ENCODE data around the gene MTHFS.

Gene MTHFS

GRCh38 chr15:79875213-79875612 lies 21.6 kb downstream of the MTHFS start:
- no peak for TF ChIP-seq REST (IDR thresholded peaks at IDR 0.05; ENCODE audit: insufficient read depth in 1 of 2, low read depth in 2 of 2, low read length in 2 of 2)
- TF ChIP-seq SIN3A (IDR thresholded peaks at IDR 0.05; ENCODE audit: borderline replicate concordance, insufficient read depth, low read length) = no peak
- no peak for TF ChIP-seq TAF1 (IDR thresholded peaks at IDR 0.05; ENCODE audit: borderline replicate concordance, insufficient read depth, low read length)
- TF ChIP-seq FOXP2 (optimal IDR thresholded peaks at IDR 0.05; ENCODE audit: borderline replicate concordance, extremely low read depth, extremely low read length, insufficient read depth) = no peak
- no peak for TF ChIP-seq POLR2AphosphoS5 (IDR thresholded peaks at IDR 0.05; ENCODE audit: low read depth, low read length)

- TF ChIP-seq TAF1 (IDR thresholded peaks at IDR 0.05; ENCODE audit: borderline replicate concordance, insufficient read depth, low read length) (no peak), REST (IDR thresholded peaks at IDR 0.05; ENCODE audit: insufficient read depth in 1 of 2, low read depth in 2 of 2, low read length in 2 of 2) (no peak), POLR2AphosphoS5 (IDR thresholded peaks at IDR 0.05; ENCODE audit: low read depth, low read length) (no peak), FOXP2 (optimal IDR thresholded peaks at IDR 0.05; ENCODE audit: borderline replicate concordance, extremely low read depth, extremely low read length, insufficient read depth) (no peak), SIN3A (IDR thresholded peaks at IDR 0.05; ENCODE audit: borderline replicate concordance, insufficient read depth, low read length) (no peak)
Observed at GRCh38 chr15:79874242-79874641, 22.6 kb downstream of the MTHFS start.

GRCh38 chr15:79872358-79873017 lies 24.3 kb downstream of the MTHFS start:
- TF ChIP-seq FOXP2 (optimal IDR thresholded peaks at IDR 0.05; ENCODE audit: borderline replicate concordance, extremely low read depth, extremely low read length, insufficient read depth) (no peak), SIN3A (IDR thresholded peaks at IDR 0.05; ENCODE audit: borderline replicate concordance, insufficient read depth, low read length) (no peak), POLR2AphosphoS5 (IDR thresholded peaks at IDR 0.05; ENCODE audit: low read depth, low read length) (no peak), REST (IDR thresholded peaks at IDR 0.05; ENCODE audit: insufficient read depth in 1 of 2, low read depth in 2 of 2, low read length in 2 of 2) (no peak), TAF1 (IDR thresholded peaks at IDR 0.05; ENCODE audit: borderline replicate concordance, insufficient read depth, low read length) (no peak)

- no peak for TF ChIP-seq SIN3A (IDR thresholded peaks at IDR 0.05; ENCODE audit: borderline replicate concordance, insufficient read depth, low read length)
- no peak for TF ChIP-seq FOXP2 (optimal IDR thresholded peaks at IDR 0.05; ENCODE audit: borderline replicate concordance, extremely low read depth, extremely low read length, insufficient read depth)
- no peak for TF ChIP-seq TAF1 (IDR thresholded peaks at IDR 0.05; ENCODE audit: borderline replicate concordance, insufficient read depth, low read length)
- no peak for TF ChIP-seq POLR2AphosphoS5 (IDR thresholded peaks at IDR 0.05; ENCODE audit: low read depth, low read length)
- no peak for TF ChIP-seq REST (IDR thresholded peaks at IDR 0.05; ENCODE audit: insufficient read depth in 1 of 2, low read depth in 2 of 2, low read length in 2 of 2)
Observed at GRCh38 chr15:79868554-79868953, 28.3 kb downstream of the MTHFS start.
